ENCODE data around the gene SMARCC2.

SMARCC2 gene

GRCh38 chr12:56161690-56162351 is 27.5 kb downstream of the SMARCC2 start:
- TF ChIP-seq CTCF (IDR thresholded peaks at IDR 0.05): no peak

GRCh38 chr12:56160894-56161689 is 28.2 kb downstream of the SMARCC2 start:
- TF ChIP-seq CTCF (IDR thresholded peaks at IDR 0.05): no peak

- no peak for TF ChIP-seq CTCF (IDR thresholded peaks at IDR 0.05)
Observed at GRCh38 chr12:56160193-56160763, 29.0 kb downstream of the SMARCC2 start.

- TF ChIP-seq CTCF (IDR thresholded peaks at IDR 0.05): no peak
Observed at GRCh38 chr12:56159482-56160192, 29.6 kb downstream of the SMARCC2 start.

- TF ChIP-seq CTCF (IDR thresholded peaks at IDR 0.05): no peak
Observed at GRCh38 chr12:56158926-56159461, 30.3 kb downstream of the SMARCC2 start.

GRCh38 chr12:56158029-56158925 is 31.0 kb downstream of the SMARCC2 start, which contains the start of gene MYL6:
MYL6 (plus strand) TSS chr12:56158359; CDS start chr12:56158402, 43 bp downstream.
- 0 out of 2 replicates have a peak, but pooled peaks have one; percentile 5 for TF ChIP-seq CTCF (IDR thresholded peaks at IDR 0.05)
